HEK293T (cell line): ENCODE measurements around the gene PIH1D1.

Source experiments
- ARNT ChIP-seq: fragments of 450-650 bp; IDR thresholded peaks from 2 replicates; pipeline ENCODE4 v1.6.1; 2017; ENCODE audit warnings: mild to moderate bottlenecking
- BHLHE40 ChIP-seq: fragments of 450-650 bp; IDR thresholded peaks from 2 replicates; pipeline ENCODE4 v1.6.1; 2016; ENCODE audit warnings: mild to moderate bottlenecking, moderate library complexity, borderline replicate concordance
- CTBP1 ChIP-seq: fragments of 450-650 bp; IDR thresholded peaks from 2 replicates; pipeline ENCODE4 v1.6.1; 2016; ENCODE audit warnings: borderline replicate concordance
- FOXA1 ChIP-seq: fragments of 450-650 bp; IDR thresholded peaks from 2 replicates; pipeline ENCODE4 v1.6.1; 2016; ENCODE audit warnings: mild to moderate bottlenecking
- FOXK2 ChIP-seq: fragments of 450-650 bp; IDR thresholded peaks from 2 replicates; pipeline ENCODE4 v1.6.1; 2016; ENCODE audit warnings: mild to moderate bottlenecking
- FOXM1 ChIP-seq: fragments of 450-650 bp; IDR thresholded peaks from 2 replicates; pipeline ENCODE4 v1.6.1; 2017; ENCODE audit warnings: mild to moderate bottlenecking, borderline replicate concordance
- HDGF ChIP-seq: fragments of 450-650 bp; IDR thresholded peaks from 2 replicates; pipeline ENCODE4 v1.6.1; 2017; ENCODE audit warnings: antibody characterized with exemption, borderline replicate concordance
- L3MBTL2 ChIP-seq: fragments of 450-650 bp; conservative IDR thresholded peaks from 2 replicates; pipeline ENCODE4 v1.6.1; 2016; ENCODE audit warnings: mild to moderate bottlenecking
- NFRKB ChIP-seq: fragments of 450-650 bp; IDR thresholded peaks from 2 replicates; pipeline ENCODE4 v1.6.1; 2016; ENCODE audit warnings: mild to moderate bottlenecking, moderate library complexity
- PKNOX1 ChIP-seq: fragments of 450-650 bp; IDR thresholded peaks from 2 replicates; pipeline ENCODE4 v1.6.1; 2016
- SP1 ChIP-seq: fragments of 450-650 bp; IDR thresholded peaks from 2 replicates; pipeline ENCODE4 v1.6.1; 2017
- SUZ12 ChIP-seq: fragments of 450-650 bp; IDR thresholded peaks from 2 replicates; pipeline ENCODE4 v1.6.1; 2016; ENCODE audit warnings: mild to moderate bottlenecking
- TARDBP ChIP-seq: fragments of 450-650 bp; IDR thresholded peaks from 2 replicates; pipeline ENCODE4 v1.6.1; 2016
- ZNF384 ChIP-seq: fragments of 450-650 bp; IDR thresholded peaks from 2 replicates; pipeline ENCODE4 v1.6.1; 2016

- no peak for TF ChIP-seq FOXK2
- TF ChIP-seq TARDBP = no peak
- TF ChIP-seq BHLHE40 = no peak
- TF ChIP-seq SUZ12 = no peak
- no peak for TF ChIP-seq CTBP1
- no peak for TF ChIP-seq PKNOX1
- TF ChIP-seq L3MBTL2 = no peak
- no peak for TF ChIP-seq HDGF
- no peak for TF ChIP-seq FOXA1
- TF ChIP-seq ZNF384 = no peak
- no peak for TF ChIP-seq FOXM1
- no peak for TF ChIP-seq NFRKB
- no peak for TF ChIP-seq ARNT
- TF ChIP-seq SP1 = no peak
Measured at GRCh38 chr19:49407079-49407478, 44.5 kb downstream of the PIH1D1 start.
